HG02870 (cell line): ENCODE results near the gene DCLK1.
"Not testable (repeated sequence)": the region's sequence is repeated elsewhere in the genome, so short reads cannot be mapped to it uniquely, and the experiment has no call there.

Source experiments
- ATAC-seq: cut with Tn5 transposase; IDR thresholded peaks from one replicate; pipeline ENCODE4 v1.9.1; 2021; ENCODE audit warnings: mild to moderate bottlenecking, moderate library complexity; ENCODE audit not compliant: unreplicated experiment

The DCLK1 gene

GRCh38 chr13:35990196-35990595 is 141.0 kb downstream of the DCLK1 start:
- ATAC-seq: no peak

DNA sequence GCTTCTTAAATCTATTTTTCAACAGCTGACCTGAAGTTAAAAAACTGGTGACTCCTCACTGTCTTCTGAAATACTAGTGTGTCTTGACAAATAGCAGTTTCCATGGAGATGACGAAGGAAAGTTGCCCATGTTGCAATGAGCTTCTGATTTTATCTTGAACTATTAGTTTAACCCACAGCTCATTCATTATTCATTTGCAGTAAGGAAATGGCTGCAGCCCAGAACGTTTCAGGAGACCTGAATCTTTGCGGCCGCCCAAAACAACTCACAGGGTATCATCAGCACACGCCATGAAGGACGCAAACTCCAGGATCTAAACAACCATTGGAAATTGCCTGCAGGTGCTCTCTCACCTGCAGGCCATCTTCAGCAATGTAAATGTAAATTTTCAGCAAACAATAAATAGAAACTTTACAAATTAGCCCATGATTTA is 142.5 kb downstream of the DCLK1 start:
- no peak for ATAC-seq

DNA sequence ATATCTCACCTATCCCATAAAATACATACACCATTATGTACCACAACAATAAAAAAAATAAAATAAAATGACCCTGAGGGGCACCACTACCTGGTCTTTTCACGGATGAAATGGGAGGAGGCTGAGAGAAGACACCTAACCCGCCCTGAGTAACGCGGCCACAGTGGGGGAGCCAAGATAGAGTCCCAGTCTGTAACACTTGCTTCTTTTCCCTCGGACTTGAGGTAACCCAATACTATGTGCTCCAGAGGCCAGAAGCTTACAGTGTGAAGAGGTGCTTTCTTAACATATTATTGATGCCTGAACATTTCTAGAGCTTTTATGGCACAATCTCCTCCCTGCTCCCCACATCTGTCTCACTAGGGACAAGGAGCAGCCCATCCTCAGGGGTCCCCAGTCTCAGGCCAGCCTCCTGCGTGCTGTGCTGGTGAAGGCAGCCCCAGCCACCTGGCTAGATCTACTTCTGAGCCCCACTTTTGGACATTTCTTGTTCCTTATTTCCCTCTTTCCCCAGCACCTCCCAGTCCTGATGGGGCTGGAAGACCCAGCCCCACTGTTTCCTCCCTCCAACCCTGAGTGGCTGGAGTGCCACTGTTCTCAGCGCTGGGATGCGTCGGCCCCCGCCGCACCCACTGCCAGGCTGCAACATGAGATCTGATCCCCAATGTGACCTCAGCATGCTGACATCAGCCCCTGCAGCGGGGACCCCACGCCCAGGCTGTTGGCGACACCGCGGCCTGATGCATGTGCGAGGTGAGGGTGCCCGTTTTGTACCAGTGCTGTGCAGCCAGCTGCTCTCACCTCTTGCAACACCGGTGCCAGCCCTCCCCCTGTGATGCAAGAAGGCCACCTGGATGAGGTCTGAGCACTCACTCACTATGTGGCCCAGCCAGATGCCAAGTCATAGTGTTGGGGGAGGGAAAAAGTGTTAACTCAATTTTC is 143.3 kb downstream of the DCLK1 start:
- no peak for ATAC-seq

DNA sequence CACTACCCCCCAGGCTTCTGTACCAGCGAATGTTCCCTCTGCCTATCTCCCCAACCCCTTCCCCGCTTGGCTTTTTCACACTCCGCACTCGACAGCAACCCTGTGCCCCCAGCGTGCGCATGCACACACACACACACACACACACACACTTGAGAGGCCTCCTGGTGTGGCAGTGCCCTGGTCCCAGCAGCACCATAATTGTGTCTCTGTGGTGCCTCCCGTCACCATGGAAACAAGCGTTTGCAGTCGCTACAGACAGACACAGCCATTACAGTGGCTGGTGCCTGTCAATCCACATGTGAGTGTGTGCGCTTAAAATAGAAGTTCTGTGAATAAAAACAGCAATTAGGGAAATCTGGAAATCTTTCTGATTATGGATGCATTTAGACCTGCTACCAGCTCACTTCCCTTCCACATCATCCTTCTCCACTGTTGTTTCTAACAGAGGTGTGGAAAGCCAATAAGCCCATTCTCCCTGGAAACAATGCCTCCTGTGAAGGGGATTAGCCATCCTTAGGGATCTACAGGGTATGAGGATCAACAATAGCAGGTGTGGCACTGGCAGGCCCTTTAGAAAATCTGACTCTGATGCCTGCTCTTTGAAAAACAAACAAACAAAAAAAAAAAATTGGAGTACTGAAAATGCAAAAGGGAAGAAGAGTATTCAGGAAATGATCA is 146.3 kb downstream of the DCLK1 start:
- ATAC-seq: no peak

DNA sequence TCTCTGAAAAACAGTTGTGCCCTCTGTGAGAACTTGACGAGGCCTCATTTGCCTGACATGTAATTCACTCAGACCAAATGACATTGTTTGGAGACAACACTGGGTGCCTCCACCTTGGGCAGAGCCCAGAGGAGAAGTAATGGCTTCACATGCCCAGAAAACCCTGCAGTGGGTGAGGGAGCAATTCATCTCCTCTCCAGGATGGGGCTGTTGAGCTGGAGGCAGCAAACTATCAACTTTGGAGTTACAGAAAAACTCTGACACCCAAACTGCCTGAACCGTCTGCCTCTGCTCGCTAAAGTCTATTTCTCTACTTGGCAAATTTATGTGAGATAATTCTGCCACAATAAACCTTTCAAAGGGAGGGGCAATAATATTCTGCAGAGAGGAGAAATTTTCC is 146.9 kb downstream of the DCLK1 start:
- ATAC-seq: no peak

DNA sequence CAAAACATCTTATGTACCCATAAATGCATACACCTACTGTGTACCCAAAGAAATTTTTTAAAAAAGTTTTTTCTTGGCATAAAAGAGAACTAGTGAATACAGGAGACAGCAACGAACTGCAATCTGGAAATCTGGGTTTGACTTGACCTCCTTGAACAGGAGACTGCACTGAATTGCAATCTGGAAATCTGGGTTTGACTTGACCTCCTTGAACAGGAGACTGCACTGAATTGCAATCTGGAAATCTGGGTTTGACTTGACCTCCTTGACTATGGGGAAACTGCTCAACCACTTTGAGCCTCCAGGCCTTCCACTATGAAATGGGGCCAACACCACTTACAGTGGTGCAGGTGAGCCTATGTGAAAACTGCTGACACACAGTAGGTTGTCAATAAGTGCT is 147.5 kb downstream of the DCLK1 start:
- not testable (repeated sequence) for ATAC-seq

GRCh38 chr13:35983206-35983605 is 148.0 kb downstream of the DCLK1 start:
- no peak for ATAC-seq

DNA sequence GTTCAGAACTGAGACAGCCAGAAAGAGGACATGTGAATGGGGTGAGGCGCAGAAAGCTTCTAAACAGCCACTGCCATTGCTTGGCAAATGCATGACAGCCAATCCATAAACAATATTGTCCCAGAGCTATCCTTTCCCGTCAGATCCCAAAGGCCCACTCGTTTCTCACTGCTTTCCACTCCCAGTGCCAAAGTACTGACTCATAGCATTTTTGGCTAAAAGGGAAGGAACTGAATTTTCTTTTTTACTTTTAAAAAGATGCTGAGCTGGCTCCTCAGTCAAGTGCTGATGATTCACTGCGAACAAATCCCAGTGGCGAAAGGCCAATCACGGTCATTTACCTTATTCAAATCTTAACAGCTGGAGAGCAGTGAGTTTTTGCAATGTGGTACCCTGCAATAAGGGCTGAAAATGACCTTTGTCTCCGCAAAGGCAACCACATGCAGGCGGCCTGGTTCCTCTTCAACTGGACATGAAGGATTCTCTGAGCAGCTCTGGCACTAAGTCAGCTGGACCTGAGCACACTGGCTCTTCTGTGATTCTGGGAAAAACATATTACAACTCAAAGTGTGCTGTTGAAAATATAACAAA is 151.7 kb downstream of the DCLK1 start:
- no peak for ATAC-seq

- no peak for ATAC-seq
These were observed 152.4 kb downstream of the DCLK1 start for GRCh38 chr13:35978607-35979316.

DNA sequence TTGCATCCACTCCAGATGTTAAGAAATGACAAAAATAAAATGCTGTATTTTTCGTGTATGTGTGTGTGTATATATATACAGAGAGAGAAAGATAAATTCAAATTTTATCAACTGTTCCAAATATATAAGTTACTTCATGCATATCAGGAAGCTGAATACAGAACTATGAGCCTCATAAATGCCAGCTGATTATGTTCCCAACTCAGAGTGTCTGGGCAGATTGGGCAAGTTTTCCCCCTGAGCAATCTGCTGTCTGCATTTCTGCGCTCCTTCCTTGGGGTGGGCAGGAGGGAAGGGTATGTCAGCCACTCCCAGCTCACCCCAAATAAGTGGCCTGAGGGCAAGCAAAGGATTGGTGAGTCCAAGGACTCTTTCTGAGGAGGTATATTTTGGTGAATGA is 154.1 kb downstream of the DCLK1 start:
- ATAC-seq: no peak

DNA sequence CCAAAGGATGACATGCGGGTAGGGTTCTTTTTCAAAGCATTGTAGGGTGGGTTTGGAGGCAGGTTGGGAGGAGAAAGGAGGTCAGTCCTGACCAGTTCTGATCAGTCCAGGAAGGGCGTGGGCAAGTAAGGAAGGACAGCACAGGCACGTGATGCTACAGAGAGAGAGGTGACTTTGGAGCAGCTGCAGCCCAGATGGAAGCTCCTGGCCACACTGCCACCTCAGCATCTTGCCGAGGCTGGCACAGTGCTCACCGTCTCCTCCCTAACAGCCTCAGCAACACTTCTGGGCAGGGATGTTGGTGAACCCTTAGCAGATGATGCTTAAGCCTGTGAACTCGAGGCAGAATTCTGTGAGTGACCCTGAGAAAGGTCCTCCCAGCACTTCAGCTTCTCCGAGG is 155.1 kb downstream of the DCLK1 start:
- ATAC-seq: no peak

- ATAC-seq: not testable (repeated sequence)
These were observed 164.2 kb downstream of the DCLK1 start for GRCh38 chr13:35966951-35967350.

DNA sequence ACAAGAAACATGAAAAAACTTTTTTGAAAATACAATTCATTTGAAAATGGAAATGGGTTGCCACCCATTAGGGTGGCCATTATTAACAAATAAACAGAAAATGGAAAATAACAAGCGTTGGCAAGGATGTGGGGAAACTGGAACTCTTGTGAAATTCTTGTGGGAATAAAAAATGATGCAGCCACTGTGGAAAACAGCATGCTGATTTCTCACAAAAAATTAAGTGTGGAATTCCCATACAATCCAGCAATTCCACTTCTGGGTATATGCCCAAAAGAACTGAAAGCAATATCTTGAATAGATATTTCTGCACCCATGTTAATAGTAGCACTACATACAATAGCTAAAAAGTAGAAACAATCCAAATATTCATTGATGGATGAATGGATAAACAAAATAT is 165.2 kb downstream of the DCLK1 start:
- no peak for ATAC-seq

DNA sequence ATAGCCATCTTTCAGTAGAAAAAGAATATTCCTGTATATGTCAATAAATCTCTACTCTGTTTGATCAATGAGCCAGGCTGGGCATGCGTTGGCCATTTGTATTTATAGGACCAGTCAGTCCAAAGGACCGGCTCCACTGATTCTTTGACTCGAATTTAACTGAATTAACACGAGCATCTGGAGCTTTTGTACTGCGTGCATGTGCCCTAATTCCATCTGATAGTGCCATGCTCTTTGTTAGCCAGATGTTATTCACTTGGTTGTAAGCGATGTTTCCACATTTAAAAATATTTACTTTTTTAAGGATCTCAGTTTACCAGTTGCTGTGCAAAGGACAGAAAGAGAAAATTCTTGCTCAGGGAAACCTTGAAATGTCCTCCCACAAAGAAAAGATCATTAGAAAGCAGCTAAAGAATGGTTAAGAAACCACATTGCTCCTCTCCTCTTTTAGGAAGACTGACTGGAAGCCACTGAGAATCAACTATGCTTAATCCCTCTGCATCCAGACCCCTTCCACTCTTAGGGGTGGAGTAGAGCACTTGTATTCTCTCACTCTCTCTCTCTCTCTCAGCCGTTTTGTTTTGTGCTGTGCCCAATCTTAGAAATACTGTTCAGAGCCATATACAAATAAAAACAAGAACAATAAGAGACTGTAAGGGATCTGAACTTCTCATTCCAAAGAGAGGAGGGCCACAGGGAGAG is 165.8 kb downstream of the DCLK1 start:
- ATAC-seq: no peak

- no peak for ATAC-seq
These were observed 166.4 kb downstream of the DCLK1 start for GRCh38 chr13:35964863-35965180.

DNA sequence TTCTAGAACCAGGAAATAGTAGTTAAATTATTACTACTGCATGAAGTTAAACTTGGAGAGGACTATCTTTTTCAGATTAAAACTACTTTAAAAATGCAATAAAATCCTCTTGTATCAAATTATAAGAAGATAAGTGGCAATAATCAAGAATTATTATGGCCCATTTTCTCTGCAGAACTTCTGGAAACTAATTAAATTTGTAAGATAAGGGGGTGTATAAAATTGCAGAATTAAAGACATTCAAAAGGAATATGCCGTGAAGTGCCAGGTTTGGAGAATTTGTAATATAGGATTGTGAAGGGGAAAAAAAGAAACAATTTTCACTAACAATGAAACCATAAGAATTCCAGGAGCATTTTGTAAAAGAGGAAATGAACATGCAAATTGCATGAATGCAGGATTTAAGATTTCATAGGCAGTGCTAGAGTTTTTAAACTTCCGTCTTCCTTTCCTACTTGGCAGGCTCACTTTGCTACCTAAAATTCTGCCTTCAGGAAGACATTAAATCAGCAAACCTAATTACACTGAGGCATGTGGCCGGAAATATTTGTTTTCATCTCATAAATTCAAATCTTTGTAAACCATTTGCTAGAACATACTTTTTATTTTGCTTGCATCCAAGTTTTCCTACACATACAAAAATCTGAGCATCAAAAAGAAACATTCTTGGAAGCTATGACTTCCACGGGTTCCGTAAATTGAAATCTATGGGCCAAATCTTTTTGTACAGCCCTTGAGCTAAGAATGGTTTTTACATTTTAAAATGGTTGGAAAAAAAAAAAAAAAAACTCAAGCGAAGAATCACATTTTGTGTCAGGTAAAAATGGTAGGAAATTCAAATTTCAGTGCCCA is 166.9 kb downstream of the DCLK1 start:
- no peak for ATAC-seq

- ATAC-seq: no peak
These were observed 169.5 kb downstream of the DCLK1 start for GRCh38 chr13:35961461-35962220.

DNA sequence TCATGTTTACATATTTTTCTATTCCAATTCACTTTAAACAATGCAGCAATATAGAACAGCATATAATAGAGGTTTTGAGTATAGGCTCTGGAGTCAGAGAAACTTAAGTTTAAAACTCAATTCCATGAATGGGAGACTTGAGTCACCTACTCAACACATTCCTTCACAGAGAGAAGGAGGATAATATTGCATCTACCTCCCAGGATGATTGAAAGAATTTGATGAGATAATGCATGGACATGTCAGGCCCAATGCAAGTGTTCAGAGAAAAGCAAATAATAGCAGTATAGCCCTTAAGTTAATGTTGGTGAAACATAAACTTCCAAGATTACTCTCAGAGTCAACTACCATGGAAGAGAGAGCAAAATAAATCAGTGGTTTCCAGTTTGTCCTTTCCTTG is 170.2 kb downstream of the DCLK1 start:
- ATAC-seq: no peak

GRCh38 chr13:35957996-35958395 is 173.2 kb downstream of the DCLK1 start:
- ATAC-seq: no peak
